ENCODE measurements around the gene ATF7IP2. TPM values are rescaled to one million over a fixed set of nuclear protein-coding genes. Genes with fewer than 3 reads are reported as not detected.

Gene ATF7IP2
- total and polyA plus RNA-seq, 2 of the 13 experiments (the other 11 are each of a cell fraction or from before 2014, with no cell fraction given), result 117 to 217 TPM

DNA sequence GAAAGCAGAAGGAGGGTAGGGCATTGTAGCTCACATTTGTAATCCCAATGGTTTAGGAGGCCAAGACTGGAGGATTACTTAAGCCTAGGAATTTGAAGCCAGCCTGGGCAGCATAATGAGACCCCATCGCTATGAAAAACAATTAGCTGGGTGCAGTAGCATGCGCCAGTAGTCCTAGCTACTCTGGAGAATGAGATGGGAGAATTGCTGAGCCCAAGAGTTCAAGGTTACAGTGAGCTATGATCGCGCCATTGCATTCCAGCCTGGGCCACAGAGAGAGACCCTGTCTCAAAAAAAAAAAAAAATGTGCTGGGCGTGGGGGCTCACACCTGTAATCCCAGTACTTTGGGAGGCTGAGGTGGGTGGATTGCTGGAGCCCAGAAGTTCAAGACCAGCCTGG is 5.0 kb downstream of the ATF7IP2 start (continued):
- TF ChIP-seq ZBED4 (CRISPR knock-in tag; IDR thresholded peaks at IDR 0.05; ENCODE audit: borderline replicate concordance) (no peak), SOX13 (IDR thresholded peaks at IDR 0.05) (no peak), SOX13 (CRISPR knock-in tag; conservative IDR thresholded peaks at IDR 0.05 in 1 of 2, IDR thresholded peaks at IDR 0.05 in 1 of 2) (peak in 1 of 2 experiments; percentile 50; a peak in 1 of 4 replicates), ARNT2 (CRISPR knock-in tag; IDR thresholded peaks at IDR 0.05; ENCODE audit: low read depth) (no peak), SALL1 (CRISPR knock-in tag; IDR thresholded peaks at IDR 0.05) (peak; percentile 60), HOXA3 (CRISPR knock-in tag; IDR thresholded peaks at IDR 0.05) (0 out of 2 replicates have a peak, but pooled peaks have one; percentile 39), ZNF782 (CRISPR knock-in tag; IDR thresholded peaks at IDR 0.05; ENCODE audit: borderline replicate concordance) (no peak), RFX5 (IDR thresholded peaks at IDR 0.05; ENCODE audit: low read depth, low read length) (no peak), RAD21 (CRISPR knock-in tag; IDR thresholded peaks at IDR 0.05) (no peak), TMF1 (CRISPR knock-in tag; IDR thresholded peaks at IDR 0.05; ENCODE audit: low read depth) (no peak), ZEB1 (IDR thresholded peaks at IDR 0.05; ENCODE audit: insufficient replicate concordance, low read depth) (no peak), FOXJ3 (CRISPR knock-in tag; IDR thresholded peaks at IDR 0.05; ENCODE audit: borderline replicate concordance) (no peak), ZMYM3 (CRISPR knock-in tag; IDR thresholded peaks at IDR 0.05) (peak; percentile 60), ZNF317 (CRISPR knock-in tag; IDR thresholded peaks at IDR 0.05) (no peak), ZNF460 (CRISPR knock-in tag; IDR thresholded peaks at IDR 0.05; ENCODE audit: borderline replicate concordance) (peak; percentile 92), MED1 (CRISPR knock-in tag; IDR thresholded peaks at IDR 0.05) (peak; percentile 65), ATRX (CRISPR knock-in tag; IDR thresholded peaks at IDR 0.05; ENCODE audit: borderline replicate concordance) (no peak), ZMYM2 (CRISPR knock-in tag; IDR thresholded peaks at IDR 0.05) (0 out of 2 replicates have a peak, but pooled peaks have one; percentile 31), ZNF121 (CRISPR knock-in tag; IDR thresholded peaks at IDR 0.05) (peak; percentile 91), ZNF225 (CRISPR knock-in tag; IDR thresholded peaks at IDR 0.05) (no peak), PITX1 (CRISPR knock-in tag; IDR thresholded peaks at IDR 0.05) (0 out of 2 replicates have a peak, but pooled peaks have one; percentile 9), EP300 (IDR thresholded peaks at IDR 0.05; ENCODE audit: low read depth in 2 of 2, low read length in 2 of 2) (0 out of 4 replicates have a peak, but pooled peaks of 1 of the 2 experiments have one; percentile 28), EP300 (CRISPR knock-in tag; IDR thresholded peaks at IDR 0.05; ENCODE audit: borderline replicate concordance) (no peak), ZNF674 (CRISPR knock-in tag; IDR thresholded peaks at IDR 0.05; ENCODE audit: low read depth) (no peak), NCOA1 (CRISPR knock-in tag; IDR thresholded peaks at IDR 0.05) (no peak), CENPX (CRISPR knock-in tag; IDR thresholded peaks at IDR 0.05) (no peak)
- TF ChIP-seq, protein P1, sequence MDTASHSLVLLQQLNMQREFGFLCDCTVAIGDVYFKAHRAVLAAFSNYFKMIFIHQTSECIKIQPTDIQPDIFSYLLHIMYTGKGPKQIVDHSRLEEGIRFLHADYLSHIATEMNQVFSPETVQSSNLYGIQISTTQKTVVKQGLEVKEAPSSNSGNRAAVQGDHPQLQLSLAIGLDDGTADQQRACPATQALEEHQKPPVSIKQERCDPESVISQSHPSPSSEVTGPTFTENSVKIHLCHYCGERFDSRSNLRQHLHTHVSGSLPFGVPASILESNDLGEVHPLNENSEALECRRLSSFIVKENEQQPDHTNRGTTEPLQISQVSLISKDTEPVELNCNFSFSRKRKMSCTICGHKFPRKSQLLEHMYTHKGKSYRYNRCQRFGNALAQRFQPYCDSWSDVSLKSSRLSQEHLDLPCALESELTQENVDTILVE (CRISPR knock-in tag; IDR thresholded peaks at IDR 0.05), result no peak
- TF ChIP-seq, protein P2, sequence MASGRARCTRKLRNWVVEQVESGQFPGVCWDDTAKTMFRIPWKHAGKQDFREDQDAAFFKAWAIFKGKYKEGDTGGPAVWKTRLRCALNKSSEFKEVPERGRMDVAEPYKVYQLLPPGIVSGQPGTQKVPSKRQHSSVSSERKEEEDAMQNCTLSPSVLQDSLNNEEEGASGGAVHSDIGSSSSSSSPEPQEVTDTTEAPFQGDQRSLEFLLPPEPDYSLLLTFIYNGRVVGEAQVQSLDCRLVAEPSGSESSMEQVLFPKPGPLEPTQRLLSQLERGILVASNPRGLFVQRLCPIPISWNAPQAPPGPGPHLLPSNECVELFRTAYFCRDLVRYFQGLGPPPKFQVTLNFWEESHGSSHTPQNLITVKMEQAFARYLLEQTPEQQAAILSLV (CRISPR knock-in tag; IDR thresholded peaks at IDR 0.05; ENCODE audit: borderline replicate concordance), result no peak
